Activated naive CD4-positive, alpha-beta T cell treated with anti-CD3 and anti-CD28 coated beads, Interleukin-2, amount 10 ng/mL, durations not matched to agents 7 days and 5 days (primary cell): Measurements from ENCODE around the gene KDELR1.

Source experiments
- CTCF ChIA-PET: fragments of 350-600 bp; sonication (Branson Sonifier 250); formaldehyde crosslinking; loops from one replicate; lab custom pipeline; 2021; ENCODE audit warnings: antibody characterized with exemption; lab: Charles Lee
- DNase-seq: peaks from one replicate; pipeline ENCODE4 v3.0.0-alpha.2; 2020
- H3K27ac Mint-ChIP-seq: one replicate; pipeline ENCODE4 v1.8.0; 2021; ENCODE audit warnings: mild to moderate bottlenecking, moderate library complexity, mixed read lengths
- H3K27me3 Mint-ChIP-seq: one replicate; pipeline ENCODE4 v1.8.0; 2021; ENCODE audit warnings: mild to moderate bottlenecking, mixed read lengths
- H3K36me3 Mint-ChIP-seq: one replicate; pipeline ENCODE4 v1.8.0; 2021; ENCODE audit warnings: mixed read lengths
- H3K4me1 Mint-ChIP-seq: one replicate; pipeline ENCODE4 v1.8.0; 2021; ENCODE audit warnings: mixed read lengths
- H3K4me3 Mint-ChIP-seq: one replicate; pipeline ENCODE4 v1.8.0; 2021; ENCODE audit warnings: mild to moderate bottlenecking, moderate library complexity, mixed read lengths
- H3K9me3 Mint-ChIP-seq: one replicate; pipeline ENCODE4 v1.8.0; 2021; ENCODE audit warnings: mixed read lengths

KDELR1 gene

DNA sequence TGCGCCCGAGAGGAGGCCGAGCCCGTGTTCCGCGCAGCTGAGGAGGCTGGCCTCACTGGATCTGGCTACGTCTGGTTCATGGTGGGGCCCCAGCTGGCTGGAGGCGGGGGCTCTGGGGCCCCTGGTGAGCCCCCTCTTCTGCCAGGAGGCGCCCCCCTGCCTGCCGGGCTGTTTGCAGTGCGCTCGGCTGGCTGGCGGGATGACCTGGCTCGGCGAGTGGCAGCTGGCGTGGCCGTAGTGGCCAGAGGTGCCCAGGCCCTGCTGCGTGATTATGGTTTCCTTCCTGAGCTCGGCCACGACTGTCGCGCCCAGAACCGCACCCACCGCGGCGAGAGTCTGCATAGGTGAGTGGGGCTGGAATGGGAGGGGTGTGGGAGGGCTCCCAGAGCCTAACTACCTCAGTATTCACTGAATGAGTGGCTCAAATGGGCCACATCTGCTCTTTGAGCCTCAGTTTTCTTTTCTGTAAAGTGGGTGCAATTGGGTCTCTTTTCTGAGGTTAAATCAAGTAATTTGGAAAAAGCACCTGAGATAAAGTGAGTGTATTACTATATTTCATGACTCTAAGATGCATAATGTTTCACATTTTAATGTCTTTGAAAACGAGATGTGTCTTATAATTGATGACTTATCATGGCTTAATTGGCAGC lies 13.8 kb upstream of the KDELR1 start:
- H3K4me1 Mint-ChIP-seq = peaks cover 7% of the 10 kb centered on the region
- H3K4me3 Mint-ChIP-seq = no peak overlapping the region
- H3K27me3 Mint-ChIP-seq = peaks cover 29% of the 10 kb centered on the region
- CTCF ChIA-PET = interaction anchor here (2.3 kb wide), 1 partner anchor 14 kb away, joined by 10 read pairs; the partner anchor contains the start of gene KDELR1
- H3K36me3 Mint-ChIP-seq = no peaks in the 10 kb centered on the region
- DNase-seq = no peak
- no peak overlapping the region for H3K27ac Mint-ChIP-seq
- H3K9me3 Mint-ChIP-seq = no peaks in the 10 kb centered on the region

DNA sequence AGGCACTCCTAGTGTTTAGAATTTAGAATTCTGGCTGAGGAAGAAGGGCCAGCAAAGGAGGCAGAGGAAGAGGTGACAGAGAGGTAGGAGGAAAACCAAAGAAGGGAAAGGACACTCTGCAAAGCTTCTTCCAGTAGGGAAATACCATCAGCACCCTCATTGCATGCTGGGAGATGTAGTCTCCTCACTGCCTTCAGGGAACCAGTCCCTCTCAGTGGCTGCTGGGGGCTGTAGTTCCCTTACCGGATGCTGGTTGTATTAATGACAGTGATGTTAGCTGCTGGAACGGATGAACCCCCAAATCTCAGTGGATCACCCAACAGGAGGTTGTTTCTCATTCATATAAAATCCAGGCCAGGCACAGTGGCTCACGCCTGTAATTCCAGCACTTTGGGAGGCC lies 12.3 kb upstream of the KDELR1 start:
- H3K9me3 Mint-ChIP-seq = peaks cover 3% of the 10 kb centered on the region
- no peak overlapping the region for H3K4me3 Mint-ChIP-seq
- H3K36me3 Mint-ChIP-seq = no peaks in the 10 kb centered on the region
- peaks cover 34% of the 10 kb centered on the region for H3K27me3 Mint-ChIP-seq
- H3K4me1 Mint-ChIP-seq = peaks cover 18% of the 10 kb centered on the region
- H3K27ac Mint-ChIP-seq = peak overlapping the region; percentile 33
- CTCF ChIA-PET = interaction anchor here (1.0 to 2.3 kb wide), 3 partner anchors 11 to 70 kb away, joined by 3 to 10 read pairs (median 4); partner anchors contain the start of gene KDELR1
- DNase-seq = peak; percentile 74

DNA sequence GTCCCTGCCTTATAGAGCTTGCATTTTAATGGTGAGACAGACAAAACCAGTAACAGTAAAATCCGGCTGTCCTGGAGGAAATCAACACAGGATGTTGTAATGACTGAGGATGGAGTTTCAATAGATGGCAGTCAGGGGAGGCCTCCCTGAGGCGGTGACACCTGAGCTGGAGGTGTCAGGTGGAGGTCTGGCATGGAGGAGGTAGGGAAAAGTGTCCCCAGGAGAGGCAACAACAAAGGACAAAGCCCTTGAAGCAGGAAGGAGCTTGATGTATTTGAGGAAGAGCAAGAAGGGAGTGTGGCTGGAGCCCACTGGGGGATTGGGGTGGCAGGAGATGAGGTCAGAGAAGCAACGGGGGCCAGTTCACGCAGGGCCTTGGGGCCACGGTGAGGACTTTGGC lies 9.9 kb upstream of the KDELR1 start:
- no peak for DNase-seq
- peaks cover 40% of the 10 kb centered on the region for H3K27me3 Mint-ChIP-seq
- peaks cover 6% of the 10 kb centered on the region for H3K36me3 Mint-ChIP-seq
- peaks cover 3% of the 10 kb centered on the region for H3K9me3 Mint-ChIP-seq
- peak overlapping the region; percentile 8 for H3K27ac Mint-ChIP-seq
- CTCF ChIA-PET = interaction anchor here (1.6 kb wide), 1 partner anchor 10 kb away, joined by 11 read pairs; the partner anchor contains the start of gene KDELR1
- no peak overlapping the region for H3K4me3 Mint-ChIP-seq
- peaks cover 29% of the 10 kb centered on the region for H3K4me1 Mint-ChIP-seq

DNA sequence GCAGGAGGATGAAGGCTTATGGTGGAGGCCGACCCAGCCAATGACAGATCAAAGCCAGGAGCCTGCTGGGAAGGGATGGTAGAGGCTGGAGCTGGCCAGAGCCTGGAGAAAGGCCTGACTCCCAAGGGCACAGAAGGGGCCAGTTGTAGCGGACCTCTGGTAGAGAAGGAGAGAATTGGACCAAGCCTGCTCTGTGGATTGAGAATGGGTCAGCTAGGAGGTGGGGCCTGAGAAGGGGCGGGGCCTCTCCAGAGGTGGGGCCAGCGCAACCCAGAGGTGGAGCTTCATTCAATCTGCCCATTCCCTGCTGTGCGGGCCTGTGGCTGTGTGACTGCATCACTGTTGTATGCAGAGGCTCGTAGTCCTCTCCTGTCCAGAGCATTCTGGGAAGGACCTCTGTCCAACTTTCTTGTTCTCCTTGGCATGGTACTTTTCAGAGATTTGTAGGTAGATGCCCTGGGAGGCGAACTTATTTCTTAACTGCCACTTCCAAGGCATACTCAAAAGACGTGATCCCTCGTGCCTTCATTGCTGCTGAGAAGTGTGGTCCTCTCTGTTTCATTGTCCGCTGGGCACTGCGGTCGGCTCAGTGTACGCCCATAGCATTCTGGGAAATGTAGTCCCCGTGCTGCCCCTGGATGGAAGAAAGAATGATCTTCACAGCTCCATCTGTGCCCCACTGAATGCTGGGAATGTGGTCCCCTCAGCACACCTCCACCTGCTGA lies 8.8 kb upstream of the KDELR1 start:
- no peak overlapping the region for H3K4me3 Mint-ChIP-seq
- peaks cover 3% of the 10 kb centered on the region for H3K9me3 Mint-ChIP-seq
- CTCF ChIA-PET = interaction anchor here (1.6 kb wide), 1 partner anchor 8 kb away, joined by 7 read pairs; the partner anchor contains the start of gene KDELR1
- peaks cover 50% of the 10 kb centered on the region for H3K27me3 Mint-ChIP-seq
- peaks cover 38% of the 10 kb centered on the region for H3K4me1 Mint-ChIP-seq
- no peak overlapping the region for H3K27ac Mint-ChIP-seq
- peaks cover 6% of the 10 kb centered on the region for H3K36me3 Mint-ChIP-seq
- DNase-seq = peak; percentile 49

DNA sequence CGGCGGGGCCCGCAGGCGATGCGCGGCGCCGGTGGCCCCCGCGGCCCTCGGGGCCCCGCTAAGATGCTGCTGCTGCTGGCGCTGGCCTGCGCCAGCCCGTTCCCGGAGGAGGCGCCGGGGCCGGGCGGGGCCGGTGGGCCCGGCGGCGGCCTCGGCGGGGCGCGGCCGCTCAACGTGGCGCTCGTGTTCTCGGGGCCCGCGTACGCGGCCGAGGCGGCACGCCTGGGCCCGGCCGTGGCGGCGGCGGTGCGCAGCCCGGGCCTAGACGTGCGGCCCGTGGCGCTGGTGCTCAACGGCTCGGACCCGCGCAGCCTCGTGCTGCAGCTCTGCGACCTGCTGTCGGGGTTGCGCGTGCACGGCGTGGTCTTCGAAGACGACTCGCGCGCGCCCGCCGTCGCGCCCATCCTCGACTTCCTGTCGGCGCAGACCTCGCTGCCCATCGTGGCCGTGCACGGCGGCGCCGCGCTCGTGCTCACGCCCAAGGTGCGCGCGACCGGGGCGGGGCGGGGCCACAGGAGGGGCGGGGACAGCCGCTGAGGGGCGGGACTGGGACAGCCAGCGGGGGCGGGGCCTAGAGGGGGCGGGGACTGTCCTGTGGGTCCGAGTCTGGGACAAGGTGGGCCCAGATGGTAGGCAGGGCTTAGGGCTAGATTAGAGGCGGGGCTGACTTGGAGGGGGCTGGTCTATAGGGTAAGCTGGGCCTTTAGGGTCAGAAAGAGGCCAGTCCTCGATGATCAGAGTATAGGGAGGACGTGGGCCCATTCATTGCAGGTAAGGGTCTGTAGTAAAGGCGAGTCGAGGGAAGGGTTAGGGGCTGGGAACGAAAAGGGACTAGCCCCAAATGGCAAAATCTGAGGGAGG lies 7.3 kb upstream of the KDELR1 start:
- CTCF ChIA-PET = interaction anchor here (1.6 kb wide), 1 partner anchor 7 kb away, joined by 7 read pairs; the partner anchor contains the start of gene KDELR1

DNA sequence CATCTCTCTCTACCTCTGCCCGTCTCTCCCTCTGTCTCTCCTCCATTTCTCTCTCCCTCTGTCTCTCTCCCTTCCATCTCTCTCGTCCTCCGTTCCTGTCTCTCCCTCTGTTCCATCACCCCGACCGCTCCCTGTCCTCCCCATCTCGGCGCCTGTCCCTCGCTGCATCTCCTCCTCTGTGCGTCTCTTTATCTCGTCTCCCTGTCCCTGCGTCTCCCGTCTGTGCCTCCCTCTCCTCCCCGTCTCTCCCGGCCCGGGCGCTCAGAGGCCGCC lies 6.7 kb upstream of the KDELR1 start:
- H3K4me3 Mint-ChIP-seq = peak overlapping the region; percentile 84
- peaks cover 3% of the 10 kb centered on the region for H3K9me3 Mint-ChIP-seq
- peaks cover 71% of the 10 kb centered on the region for H3K27me3 Mint-ChIP-seq
- peak overlapping the region; percentile 53 for H3K27ac Mint-ChIP-seq
- CTCF ChIA-PET = no interaction called here
- peaks cover 6% of the 10 kb centered on the region for H3K36me3 Mint-ChIP-seq
- H3K4me1 Mint-ChIP-seq = peaks cover 38% of the 10 kb centered on the region
- DNase-seq = peak; percentile 32

More for the DNA sequence above, 7.3 kb upstream of the KDELR1 start:
- Mint-ChIP-seq H3K4me1 (peaks cover 40% of the 10 kb centered on the region), H3K27ac (peak overlapping the region; percentile 65), H3K27me3 (peaks cover 66% of the 10 kb centered on the region), H3K36me3 (peaks cover 6% of the 10 kb centered on the region), H3K4me3 (peak overlapping the region; percentile 84), H3K9me3 (peaks cover 3% of the 10 kb centered on the region)
- DNase-seq = peak; percentile 91

DNA sequence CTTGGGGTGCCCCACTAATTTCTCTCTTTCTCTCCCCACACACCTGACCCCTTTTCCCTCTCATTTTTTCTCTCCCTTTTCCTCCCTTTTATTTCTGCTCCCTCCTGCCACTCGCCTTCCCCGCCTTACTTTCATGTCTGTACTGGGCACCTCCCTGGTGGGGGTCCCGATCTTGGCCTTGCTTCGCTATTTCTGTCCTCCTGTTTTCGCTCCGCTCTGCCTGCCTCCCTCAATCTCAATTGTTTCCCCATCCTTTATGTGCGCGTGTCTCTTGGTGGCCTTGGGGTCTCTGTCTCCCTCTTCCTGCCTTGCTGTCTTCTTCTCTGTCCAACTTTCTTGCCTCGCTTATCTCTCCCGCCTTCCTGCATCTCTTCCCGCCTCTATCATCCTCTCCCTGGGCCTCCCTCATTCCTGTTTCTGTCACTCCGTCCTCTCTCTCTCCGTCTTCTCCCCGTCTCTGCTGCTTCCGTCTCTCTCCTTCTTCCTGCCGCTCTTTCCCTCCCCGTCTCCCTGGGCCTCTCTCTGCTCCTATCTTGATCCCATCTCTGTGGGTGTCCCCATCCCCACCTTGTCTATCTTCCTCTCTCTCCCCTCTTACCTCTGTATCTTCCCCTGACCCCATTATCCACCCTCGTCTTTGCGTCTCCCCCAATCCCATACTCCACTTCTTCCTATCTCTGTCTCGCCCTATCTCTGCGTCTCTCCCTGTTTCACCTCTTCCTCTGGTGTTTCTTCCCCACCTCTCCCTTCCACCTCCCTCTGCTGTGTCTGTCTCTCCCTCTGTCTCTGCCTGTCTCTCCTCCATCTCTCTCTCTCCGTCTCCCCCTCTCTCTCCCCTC lies 6.1 kb upstream of the KDELR1 start:
- DNase-seq = no peak
- Mint-ChIP-seq H3K9me3 (peaks cover 3% of the 10 kb centered on the region), H3K36me3 (peaks cover 6% of the 10 kb centered on the region), H3K4me1 (peaks cover 41% of the 10 kb centered on the region), H3K4me3 (peak overlapping the region; percentile 84), H3K27me3 (peaks cover 77% of the 10 kb centered on the region), H3K27ac (peak overlapping the region; percentile 53)
- CTCF ChIA-PET = no interaction called here

DNA sequence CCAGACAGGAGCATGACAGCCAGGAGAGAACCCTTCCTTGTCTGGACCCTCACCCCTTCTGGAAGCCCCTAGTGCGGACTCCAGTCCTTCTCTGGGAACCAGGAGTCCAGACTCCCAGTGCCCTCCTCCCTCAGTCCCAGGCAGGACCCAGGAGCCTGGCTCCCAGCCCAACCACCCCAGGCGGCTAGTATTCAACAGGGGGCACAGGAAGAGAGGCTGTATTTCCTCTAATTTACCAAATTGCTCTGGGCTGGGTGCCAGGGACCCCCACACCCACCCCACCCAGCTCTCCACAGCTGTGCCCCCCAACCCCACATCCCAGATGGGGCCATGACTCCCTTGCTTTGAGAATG lies 5.4 kb upstream of the KDELR1 start:
- H3K27ac Mint-ChIP-seq = no peak overlapping the region
- peaks cover 84% of the 10 kb centered on the region for H3K27me3 Mint-ChIP-seq
- DNase-seq = no peak
- CTCF ChIA-PET = no interaction called here
- peaks cover 41% of the 10 kb centered on the region for H3K4me1 Mint-ChIP-seq
- peaks cover 3% of the 10 kb centered on the region for H3K9me3 Mint-ChIP-seq
- H3K36me3 Mint-ChIP-seq = peaks cover 6% of the 10 kb centered on the region
- no peak overlapping the region for H3K4me3 Mint-ChIP-seq

DNA sequence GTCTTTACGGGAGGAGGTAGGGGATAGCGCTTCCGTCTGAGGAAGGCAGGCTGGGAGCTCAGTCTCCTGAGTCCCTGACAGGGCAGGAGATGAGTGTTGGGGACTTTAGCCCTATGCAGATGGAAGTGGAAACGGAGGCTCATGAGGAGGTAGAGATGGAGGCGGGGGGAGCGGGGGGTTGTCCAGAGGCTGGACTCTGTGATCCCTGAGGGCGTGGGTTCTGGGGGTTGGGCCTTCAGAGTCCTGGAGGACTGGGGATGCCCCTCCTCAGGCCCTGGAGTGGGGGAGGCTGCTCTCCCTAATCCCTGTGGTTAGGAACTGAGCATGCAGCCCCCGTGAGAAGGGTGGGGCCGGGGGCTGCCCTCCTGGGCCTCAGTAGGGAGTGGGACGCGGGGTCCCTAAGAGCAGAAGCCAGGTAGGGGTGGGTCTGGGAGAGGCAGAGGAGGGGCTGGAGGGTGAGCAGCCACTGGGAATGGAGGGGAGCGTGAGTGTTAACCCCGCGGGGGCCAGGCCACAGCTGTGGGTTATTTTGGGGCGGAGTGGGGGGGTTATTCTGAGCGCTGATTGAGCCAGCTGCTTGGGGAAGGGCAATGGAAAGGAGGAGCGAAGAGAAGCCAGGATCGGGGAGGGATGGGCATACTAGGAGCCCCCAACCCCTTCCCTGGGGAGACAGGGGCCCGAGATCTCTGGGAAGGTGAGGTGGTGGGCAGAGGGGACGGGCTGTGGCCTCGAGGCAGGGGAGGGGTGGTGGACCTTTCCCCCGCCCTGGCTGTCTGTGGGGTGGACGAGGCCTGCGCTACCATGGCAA lies 4.9 kb upstream of the KDELR1 start:
- Mint-ChIP-seq H3K27me3 (peaks cover 85% of the 10 kb centered on the region), H3K27ac (no peak overlapping the region), H3K4me3 (no peak overlapping the region), H3K4me1 (peaks cover 44% of the 10 kb centered on the region), H3K36me3 (peaks cover 6% of the 10 kb centered on the region), H3K9me3 (peaks cover 3% of the 10 kb centered on the region)
- no peak for DNase-seq
- CTCF ChIA-PET = interaction anchor here (0.6 kb wide), 1 partner anchor 85 kb away, joined by 3 read pairs; no protein-coding TSS in a partner anchor

DNA sequence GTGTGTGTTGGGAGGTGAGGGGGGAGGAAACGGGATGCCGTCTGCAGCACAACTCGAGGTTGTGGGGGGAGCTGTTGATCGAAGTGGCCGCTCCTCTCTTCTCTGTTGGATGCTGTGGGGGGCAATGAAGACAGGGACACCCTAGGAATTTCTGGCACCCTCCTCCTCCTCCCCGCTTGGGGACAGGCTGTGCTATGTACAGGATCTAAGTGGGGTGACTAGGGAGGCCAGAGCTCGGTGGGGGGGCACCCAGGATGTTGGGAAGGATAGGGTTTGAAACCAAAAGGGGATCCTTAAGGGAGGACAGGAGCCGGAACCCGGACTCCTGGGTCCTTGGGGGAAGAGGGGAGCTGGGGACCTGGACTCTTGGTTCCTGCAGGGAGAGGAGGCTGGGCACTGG lies 4.1 kb upstream of the KDELR1 start:
- no peak for DNase-seq
- no peak overlapping the region for H3K4me3 Mint-ChIP-seq
- peaks cover 6% of the 10 kb centered on the region for H3K36me3 Mint-ChIP-seq
- CTCF ChIA-PET = interaction anchor here (0.6 to 1.0 kb wide), 2 partner anchors 12 to 86 kb away, joined by 3 read pairs; no protein-coding TSS in a partner anchor
- no peak overlapping the region for H3K27ac Mint-ChIP-seq
- peaks cover 3% of the 10 kb centered on the region for H3K9me3 Mint-ChIP-seq
- H3K27me3 Mint-ChIP-seq = peaks cover 86% of the 10 kb centered on the region
- H3K4me1 Mint-ChIP-seq = peaks cover 44% of the 10 kb centered on the region

DNA sequence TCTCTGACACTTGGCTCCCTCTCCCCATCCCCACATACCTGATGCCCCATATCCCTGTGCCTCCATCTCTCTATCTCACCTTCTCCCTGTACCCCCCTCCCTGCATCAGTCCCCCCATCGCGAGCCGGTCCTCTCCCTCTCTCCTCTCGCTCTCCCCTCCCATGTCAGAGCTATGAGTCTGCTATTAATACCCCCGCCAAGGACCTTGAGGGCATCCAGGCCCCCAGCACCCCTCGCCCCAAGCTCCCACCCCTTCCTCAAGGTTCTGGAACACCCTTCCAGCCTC lies 3.8 kb upstream of the KDELR1 start:
- peaks cover 44% of the 10 kb centered on the region for H3K4me1 Mint-ChIP-seq

DNA sequence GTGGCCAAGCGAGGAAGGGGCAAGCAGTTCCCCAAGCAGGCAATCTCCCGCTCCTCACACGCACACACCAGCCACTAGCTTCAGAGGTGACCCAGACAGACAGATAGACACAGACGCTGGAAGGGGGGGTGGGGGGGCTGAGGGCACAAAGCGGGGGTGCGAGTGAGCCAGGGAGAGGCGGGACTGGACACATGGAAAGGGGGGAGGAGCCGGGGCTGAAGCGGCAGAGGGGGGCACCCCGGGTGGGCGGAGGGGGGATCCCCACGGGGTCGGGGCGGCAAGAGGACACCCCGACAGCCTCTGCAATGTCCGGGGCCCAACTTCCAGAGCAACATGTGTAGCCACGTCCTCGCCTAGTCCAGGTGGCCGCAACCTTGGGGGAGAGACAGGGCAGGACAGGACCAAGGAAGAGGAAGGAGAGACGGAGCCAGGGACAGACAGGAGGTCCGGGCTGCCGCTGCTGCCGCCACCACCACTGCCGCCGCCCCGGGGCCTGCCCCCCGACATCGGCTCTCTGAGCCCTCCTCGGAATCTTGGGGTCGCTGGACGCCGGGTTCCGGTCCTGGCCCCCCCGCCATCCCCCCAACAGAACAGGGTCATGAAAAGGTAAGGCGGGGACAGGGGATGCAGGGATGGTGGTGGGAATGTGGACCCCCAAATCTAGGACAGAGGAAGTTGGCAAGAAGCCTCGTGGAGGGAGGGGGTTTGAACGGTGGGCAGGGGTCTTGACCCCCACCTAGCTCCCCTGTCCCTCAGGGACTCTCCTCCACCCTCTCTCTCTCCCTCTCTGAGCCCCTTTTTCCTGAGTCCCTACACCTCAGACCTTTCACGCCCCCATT lies 3.2 kb upstream of the KDELR1 start:
- H3K9me3 Mint-ChIP-seq = peaks cover 2% of the 10 kb centered on the region
- no peak overlapping the region for H3K27ac Mint-ChIP-seq
- CTCF ChIA-PET = interaction anchor here (1.0 kb wide), 1 partner anchor 13 kb away, joined by 3 read pairs; no protein-coding TSS in a partner anchor
- H3K4me3 Mint-ChIP-seq = no peak overlapping the region
- H3K27me3 Mint-ChIP-seq = peaks cover 78% of the 10 kb centered on the region
- peaks cover 6% of the 10 kb centered on the region for H3K36me3 Mint-ChIP-seq
- peaks cover 41% of the 10 kb centered on the region for H3K4me1 Mint-ChIP-seq
- no peak for DNase-seq

More for the DNA sequence above, 3.8 kb upstream of the KDELR1 start:
- CTCF ChIA-PET = interaction anchor here (1.0 kb wide), 1 partner anchor 12 kb away, joined by 3 read pairs; no protein-coding TSS in a partner anchor
- Mint-ChIP-seq H3K27me3 (peaks cover 83% of the 10 kb centered on the region), H3K9me3 (peaks cover 3% of the 10 kb centered on the region), H3K36me3 (peaks cover 6% of the 10 kb centered on the region), H3K27ac (no peak overlapping the region), H3K4me3 (no peak overlapping the region)
- no peak for DNase-seq
